GM12878 (cell line): Measurements from ENCODE around the gene EVX2.

Experiments
- EZH2 ChIP-seq: IDR thresholded peaks from 2 replicates; pipeline ENCODE4 v1.6.1; 2012; ENCODE audit warnings: low read depth, mild to moderate bottlenecking, control low read depth, inconsistent platforms, low read length, borderline replicate concordance; ENCODE audit not compliant: control insufficient read depth
- FOS ChIP-seq: IDR thresholded peaks from 3 replicates; pipeline ENCODE4 v1.6.1; 2011; ENCODE audit warnings: borderline replicate concordance; ENCODE audit not compliant: insufficient read length; ENCODE audit errors: extremely low read depth
- IRF4 ChIP-seq: IDR thresholded peaks from 2 replicates; pipeline ENCODE4 v1.6.1; 2011; ENCODE audit warnings: low read depth, low read length
- JUNB ChIP-seq: IDR thresholded peaks from 2 replicates; pipeline ENCODE4 v1.6.1; 2016; ENCODE audit warnings: antibody characterized with exemption, mild to moderate bottlenecking
- RAD21 ChIP-seq: IDR thresholded peaks from 2 replicates; pipeline ENCODE4 v1.6.1; 2011; ENCODE audit warnings: mild to moderate bottlenecking, low read depth, low read length, moderate library complexity; ENCODE audit not compliant: insufficient read depth
- SMARCA5 ChIP-seq: fragments of 450-650 bp; IDR thresholded peaks from 2 replicates; pipeline ENCODE4 v1.6.1; 2017; ENCODE audit warnings: mild to moderate bottlenecking
- SMC3 ChIP-seq: IDR thresholded peaks from 2 replicates; pipeline ENCODE4 v1.6.1; 2011; ENCODE audit warnings: low read length, improper control_type of control experiment, borderline replicate concordance
- SUPT20H ChIP-seq: IDR thresholded peaks from 2 replicates; pipeline ENCODE4 v1.6.1; 2011; ENCODE audit warnings: low read depth, mild to moderate bottlenecking, low read length, moderate library complexity, borderline replicate concordance; ENCODE audit not compliant: control insufficient read depth
- ZNF24 ChIP-seq: fragments of 450-650 bp; IDR thresholded peaks from 2 replicates; pipeline ENCODE4 v1.6.1; 2017; ENCODE audit warnings: antibody characterized with exemption, mild to moderate bottlenecking
- TF ChIP-seq, protein P1 (sequence below), 3 experiments: IDR thresholded peaks in 2 of 3; conservative IDR thresholded peaks in 1 of 3; 2 replicates each; pipeline ENCODE4 v1.5.1; 2011; ENCODE audit warnings: low read depth in 3 of 3, low read length in 3 of 3, mild to moderate bottlenecking in 3 of 3, control low read depth in 2 of 3, moderate library complexity in 2 of 3, inconsistent platforms in 1 of 3, mixed read lengths in 1 of 3; ENCODE audit not compliant: control insufficient read depth in 2 of 3, insufficient read depth in 1 of 3; ENCODE audit errors: extremely low read depth in 1 of 3

- TF ChIP-seq SMC3 (no peak), EZH2 (no peak), IRF4 (no peak), ZNF24 (no peak), JUNB (no peak), SUPT20H (no peak), RAD21 (no peak), SMARCA5 (no peak), FOS (no peak)
- TF ChIP-seq, protein P1, sequence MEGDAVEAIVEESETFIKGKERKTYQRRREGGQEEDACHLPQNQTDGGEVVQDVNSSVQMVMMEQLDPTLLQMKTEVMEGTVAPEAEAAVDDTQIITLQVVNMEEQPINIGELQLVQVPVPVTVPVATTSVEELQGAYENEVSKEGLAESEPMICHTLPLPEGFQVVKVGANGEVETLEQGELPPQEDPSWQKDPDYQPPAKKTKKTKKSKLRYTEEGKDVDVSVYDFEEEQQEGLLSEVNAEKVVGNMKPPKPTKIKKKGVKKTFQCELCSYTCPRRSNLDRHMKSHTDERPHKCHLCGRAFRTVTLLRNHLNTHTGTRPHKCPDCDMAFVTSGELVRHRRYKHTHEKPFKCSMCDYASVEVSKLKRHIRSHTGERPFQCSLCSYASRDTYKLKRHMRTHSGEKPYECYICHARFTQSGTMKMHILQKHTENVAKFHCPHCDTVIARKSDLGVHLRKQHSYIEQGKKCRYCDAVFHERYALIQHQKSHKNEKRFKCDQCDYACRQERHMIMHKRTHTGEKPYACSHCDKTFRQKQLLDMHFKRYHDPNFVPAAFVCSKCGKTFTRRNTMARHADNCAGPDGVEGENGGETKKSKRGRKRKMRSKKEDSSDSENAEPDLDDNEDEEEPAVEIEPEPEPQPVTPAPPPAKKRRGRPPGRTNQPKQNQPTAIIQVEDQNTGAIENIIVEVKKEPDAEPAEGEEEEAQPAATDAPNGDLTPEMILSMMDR (IDR thresholded peaks at IDR 0.05 in 2 of 3, conservative IDR thresholded peaks at IDR 0.05 in 1 of 3; ENCODE audit: control insufficient read depth in 2 of 3, extremely low read depth in 1 of 3, insufficient read depth in 1 of 3, low read depth in 3 of 3, low read length in 3 of 3), result no peak
These were observed 34.1 kb upstream of the EVX2 start for GRCh38 chr2:176117823-176118371.
